ENCODE measurements around the gene MAP3K3. TPM values are rescaled to one million over a fixed set of nuclear protein-coding genes. Genes with fewer than 3 reads are reported as not detected.

The MAP3K3 gene
- total and polyA plus RNA-seq, 4 donors = 24.5 to 56.3 (median 41.5) TPM

DNA sequence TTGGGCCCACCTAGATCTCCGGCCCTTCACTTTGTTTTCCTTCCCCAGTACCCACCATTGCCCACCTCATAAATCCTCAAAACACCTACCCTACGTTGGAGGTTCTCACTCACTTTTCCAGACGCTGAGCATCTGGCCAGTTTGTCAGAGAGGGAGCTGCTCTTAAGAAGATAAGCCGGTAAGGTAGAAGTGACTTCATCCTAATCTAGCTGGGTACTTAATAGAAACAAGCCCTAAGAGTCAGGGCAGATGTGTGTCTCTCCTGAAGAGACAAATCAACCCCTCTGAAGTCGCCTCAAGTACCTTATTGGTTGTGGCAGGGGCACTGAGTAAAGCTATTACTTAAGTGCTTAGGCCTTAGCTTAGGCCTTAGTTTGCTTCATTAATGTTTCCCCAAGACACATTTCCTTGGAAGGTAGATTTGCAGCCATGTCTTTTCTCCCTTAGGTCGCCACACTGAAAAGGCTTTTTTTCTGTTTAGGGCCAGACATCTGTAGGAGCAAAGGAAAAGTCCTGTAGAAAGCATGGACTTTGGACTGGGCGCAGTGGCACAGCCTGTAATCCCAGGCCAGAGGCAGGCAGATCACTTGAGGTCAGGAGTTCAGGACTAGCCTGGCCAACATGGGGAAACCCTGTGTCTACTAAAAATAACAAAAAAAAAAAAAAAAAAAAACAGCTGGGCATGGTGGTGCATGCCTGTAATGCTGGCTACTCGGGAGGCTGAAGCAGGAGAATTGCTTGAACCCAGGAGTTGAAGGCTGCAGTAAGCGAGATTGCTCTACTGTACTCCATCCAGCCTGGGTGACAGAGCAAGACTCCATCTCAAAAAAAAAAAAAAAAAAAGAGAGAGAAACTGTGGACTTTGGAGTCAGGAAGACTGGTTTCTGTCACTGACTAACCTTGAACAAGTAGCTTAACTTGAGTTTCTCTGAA, 20.5 kb upstream of the MAP3K3 start:
- ATAC-seq (ENCODE audit: insufficient read depth, low FRiP score) (no peak), DNase-seq (no peak)

DNA sequence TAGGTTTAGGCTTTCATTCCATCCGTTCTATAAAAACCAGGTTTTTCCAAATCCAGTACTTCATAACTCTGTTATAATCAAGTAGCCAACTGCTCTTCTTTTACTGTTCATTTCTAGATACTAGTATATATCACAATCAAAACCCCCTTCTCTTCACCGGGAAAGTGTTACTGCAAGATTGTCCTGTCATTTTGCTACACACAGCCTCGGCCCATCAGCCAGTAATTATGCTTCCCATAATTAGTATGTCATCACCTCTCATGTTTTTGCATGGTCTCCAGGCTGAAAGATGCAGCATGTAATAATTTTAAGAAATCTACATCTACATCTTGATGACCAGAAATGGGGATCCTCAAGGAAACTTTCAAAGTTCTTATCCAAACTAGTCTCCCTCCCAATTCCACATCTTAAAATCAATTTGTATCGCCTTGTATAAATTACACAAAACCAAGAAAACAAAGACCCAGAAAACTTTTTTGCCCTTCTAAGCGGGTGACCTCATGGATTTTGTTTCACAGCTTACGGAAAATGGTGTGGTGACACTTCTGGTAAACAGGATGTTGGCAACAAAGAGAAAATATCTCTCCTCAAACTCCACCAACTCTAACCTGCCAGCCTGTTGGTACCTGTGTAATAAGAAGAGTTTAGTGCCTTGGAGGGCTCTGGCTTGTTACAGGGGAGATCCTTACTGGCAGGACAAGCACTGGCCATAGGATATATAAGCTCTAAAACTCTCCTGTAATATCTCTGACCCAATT, 12.2 kb upstream of the MAP3K3 start:
- 58 to 85% methylated on average over 6 of the region's 6 CpGs for WGBS, 2 donors
- no peak overlapping the region for H3K27ac ChIP-seq (ENCODE audit: low read depth in 1 of 2, low read length in 1 of 2)
- H3K9me3 ChIP-seq (ENCODE audit: control insufficient read depth in 4 of 4, insufficient read depth in 3 of 4, low read length in 3 of 4) = no peaks in the 10 kb centered on the region
- H3K36me3 ChIP-seq (ENCODE audit: control insufficient read depth in 4 of 4, insufficient read depth in 4 of 4, low read length in 4 of 4) = peaks cover 16 to 35% (median 23%) of the 10 kb centered on the region in 4 donors
- no peaks in the 10 kb centered on the region for H3K4me1 ChIP-seq (ENCODE audit: control insufficient read depth in 5 of 5, insufficient read depth in 5 of 5, low read length in 5 of 5)
- TF ChIP-seq, protein P1, sequence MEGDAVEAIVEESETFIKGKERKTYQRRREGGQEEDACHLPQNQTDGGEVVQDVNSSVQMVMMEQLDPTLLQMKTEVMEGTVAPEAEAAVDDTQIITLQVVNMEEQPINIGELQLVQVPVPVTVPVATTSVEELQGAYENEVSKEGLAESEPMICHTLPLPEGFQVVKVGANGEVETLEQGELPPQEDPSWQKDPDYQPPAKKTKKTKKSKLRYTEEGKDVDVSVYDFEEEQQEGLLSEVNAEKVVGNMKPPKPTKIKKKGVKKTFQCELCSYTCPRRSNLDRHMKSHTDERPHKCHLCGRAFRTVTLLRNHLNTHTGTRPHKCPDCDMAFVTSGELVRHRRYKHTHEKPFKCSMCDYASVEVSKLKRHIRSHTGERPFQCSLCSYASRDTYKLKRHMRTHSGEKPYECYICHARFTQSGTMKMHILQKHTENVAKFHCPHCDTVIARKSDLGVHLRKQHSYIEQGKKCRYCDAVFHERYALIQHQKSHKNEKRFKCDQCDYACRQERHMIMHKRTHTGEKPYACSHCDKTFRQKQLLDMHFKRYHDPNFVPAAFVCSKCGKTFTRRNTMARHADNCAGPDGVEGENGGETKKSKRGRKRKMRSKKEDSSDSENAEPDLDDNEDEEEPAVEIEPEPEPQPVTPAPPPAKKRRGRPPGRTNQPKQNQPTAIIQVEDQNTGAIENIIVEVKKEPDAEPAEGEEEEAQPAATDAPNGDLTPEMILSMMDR (IDR thresholded peaks at IDR 0.05; ENCODE audit: control extremely low read depth, extremely low read depth) = no peak
- DNase-seq (no peak), ATAC-seq (ENCODE audit: insufficient read depth, low FRiP score) (no peak)
- no peak overlapping the region for H3K9ac ChIP-seq (ENCODE audit: insufficient read depth in 1 of 2, low read length in 2 of 2)
- H3K4me3 ChIP-seq = no peak overlapping the region
- H3K27me3 ChIP-seq (ENCODE audit: control insufficient read depth in 3 of 3, insufficient read depth in 3 of 3, low read length in 2 of 3) = no peaks in the 10 kb centered on the region

More for the DNA sequence above, 20.5 kb upstream of the MAP3K3 start:
- TF ChIP-seq, protein P1 (IDR thresholded peaks at IDR 0.05; ENCODE audit: control extremely low read depth, extremely low read depth) = no peak
- Histone ChIP-seq H3K4me1 (ENCODE audit: control insufficient read depth in 5 of 5, insufficient read depth in 5 of 5, low read length in 5 of 5) (peaks cover 2 to 13% (median 6%) of the 10 kb centered on the region in 5 donors), H3K9ac (ENCODE audit: insufficient read depth in 1 of 2, low read length in 2 of 2) (peak overlapping the region; percentile 42 to 72), H3K4me3 (peak overlapping the region; percentile 89), H3K27me3 (ENCODE audit: control insufficient read depth in 3 of 3, insufficient read depth in 3 of 3, low read length in 2 of 3) (no peaks in the 10 kb centered on the region), H3K36me3 (ENCODE audit: control insufficient read depth in 4 of 4, insufficient read depth in 4 of 4, low read length in 4 of 4) (peaks cover 11 to 20% (median 15%) of the 10 kb centered on the region in 4 donors), H3K27ac (ENCODE audit: low read depth in 1 of 2, low read length in 1 of 2) (peak overlapping the region; percentile 87 to 94), H3K9me3 (ENCODE audit: control insufficient read depth in 4 of 4, insufficient read depth in 3 of 4, low read length in 3 of 4) (no peaks in the 10 kb centered on the region)
- WGBS, 2 donors = 50 to 62% methylated on average over 9 of the region's 9 CpGs

DNA sequence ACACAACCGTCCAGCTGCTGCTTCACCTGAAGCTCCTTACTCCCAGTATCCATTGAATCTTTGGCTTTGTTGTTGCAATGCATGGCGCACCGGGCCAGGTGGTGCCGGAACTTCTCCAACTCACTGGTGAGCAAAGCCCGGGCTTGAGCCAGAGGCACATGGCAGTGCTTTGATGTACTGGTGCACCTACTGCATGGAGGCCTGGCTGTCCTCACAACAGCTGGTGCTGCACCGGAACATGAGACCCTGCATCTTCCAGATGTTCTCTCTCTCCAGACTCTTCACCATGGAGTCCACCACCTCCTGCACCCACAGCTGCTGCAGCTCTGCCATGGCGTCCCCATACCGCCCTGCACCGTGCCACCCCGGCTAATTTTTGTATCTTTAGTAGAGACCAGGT, 11.4 kb upstream of the MAP3K3 start:
- TF ChIP-seq, protein P1 (IDR thresholded peaks at IDR 0.05; ENCODE audit: control extremely low read depth, extremely low read depth) = no peak
- ATAC-seq (ENCODE audit: insufficient read depth, low FRiP score) = no peak
- H3K36me3 ChIP-seq (ENCODE audit: control insufficient read depth in 4 of 4, insufficient read depth in 4 of 4, low read length in 4 of 4) = peaks cover 14 to 27% (median 16%) of the 10 kb centered on the region in 4 donors
- WGBS, 2 donors = 95 to 97% methylated on average over 10 of the region's 10 CpGs
- no peak overlapping the region for H3K27ac ChIP-seq (ENCODE audit: low read depth in 1 of 2, low read length in 1 of 2)
- no peaks in the 10 kb centered on the region for H3K4me1 ChIP-seq (ENCODE audit: control insufficient read depth in 5 of 5, insufficient read depth in 5 of 5, low read length in 5 of 5)
- H3K27me3 ChIP-seq (ENCODE audit: control insufficient read depth in 3 of 3, insufficient read depth in 3 of 3, low read length in 2 of 3) = no peaks in the 10 kb centered on the region
- H3K9me3 ChIP-seq (ENCODE audit: control insufficient read depth in 4 of 4, insufficient read depth in 3 of 4, low read length in 3 of 4) = no peaks in the 10 kb centered on the region
- H3K9ac ChIP-seq (ENCODE audit: insufficient read depth in 1 of 2, low read length in 2 of 2) = no peak overlapping the region
- no peak for DNase-seq
- no peak overlapping the region for H3K4me3 ChIP-seq
